Fibroblast of skin of abdomen (primary cell): Measurements from ENCODE around the gene NFIC.
"Not testable (repeated sequence)": the region's sequence is repeated elsewhere in the genome, so short reads cannot be mapped to it uniquely, and the experiment has no call there.

Source experiments
- DNase-seq: peaks from one replicate; pipeline ENCODE4 v3.0.0-alpha.2; 2013

The NFIC gene

GRCh38 chr19:3494051-3494450, 127.7 kb downstream of the NFIC start:
- no peak for DNase-seq

GRCh38 chr19:3494559-3494958, 128.2 kb downstream of the NFIC start:
- DNase-seq, result no peak

GRCh38 chr19:3496392-3497273, 130.2 kb downstream of the NFIC start:
- DNase-seq, result no peak

GRCh38 chr19:3497757-3498520, 131.6 kb downstream of the NFIC start:
- no peak for DNase-seq

GRCh38 chr19:3499738-3500428, 133.5 kb downstream of the NFIC start:
- no peak for DNase-seq

- peak; percentile 95 for DNase-seq
Measured at GRCh38 chr19:3500429-3501101, 134.2 kb downstream of the NFIC start, which contains the start of gene DOHH. Gene DOHH, minus strand, starts transcription at chr19:3500674. Its CDS starts 3,860 bp downstream, at chr19:3496814.

- no peak for DNase-seq
Measured at GRCh38 chr19:3501780-3502179, 135.4 kb downstream of the NFIC start.

GRCh38 chr19:3503036-3503572, 136.7 kb downstream of the NFIC start:
- no peak for DNase-seq

- no peak for DNase-seq
Measured at GRCh38 chr19:3504735-3505134, 138.4 kb downstream of the NFIC start.

GRCh38 chr19:3505598-3506383, 139.4 kb downstream of the NFIC start, which contains the start of gene FZR1:
Gene FZR1, plus strand, starts transcription at chr19:3506311. Its CDS starts 16,679 bp downstream, at chr19:3522990.
- DNase-seq, result peak; percentile 99

GRCh38 chr19:3506384-3507340, 140.3 kb downstream of the NFIC start:
- DNase-seq, result no peak

GRCh38 chr19:3507371-3508120, 141.2 kb downstream of the NFIC start:
- no peak for DNase-seq

GRCh38 chr19:3508121-3508661, 141.8 kb downstream of the NFIC start:
- DNase-seq, result not testable (repeated sequence)

- peak; percentile 31 for DNase-seq
Measured at GRCh38 chr19:3508771-3509535, 142.6 kb downstream of the NFIC start.

- peak; percentile 60 for DNase-seq
Measured at GRCh38 chr19:3509566-3509989, 143.2 kb downstream of the NFIC start.

GRCh38 chr19:3510727-3511126, 144.3 kb downstream of the NFIC start:
- no peak for DNase-seq

GRCh38 chr19:3511506-3512251, 145.3 kb downstream of the NFIC start:
- no peak for DNase-seq
